ENCODE results near the gene TTC12.

DNA sequence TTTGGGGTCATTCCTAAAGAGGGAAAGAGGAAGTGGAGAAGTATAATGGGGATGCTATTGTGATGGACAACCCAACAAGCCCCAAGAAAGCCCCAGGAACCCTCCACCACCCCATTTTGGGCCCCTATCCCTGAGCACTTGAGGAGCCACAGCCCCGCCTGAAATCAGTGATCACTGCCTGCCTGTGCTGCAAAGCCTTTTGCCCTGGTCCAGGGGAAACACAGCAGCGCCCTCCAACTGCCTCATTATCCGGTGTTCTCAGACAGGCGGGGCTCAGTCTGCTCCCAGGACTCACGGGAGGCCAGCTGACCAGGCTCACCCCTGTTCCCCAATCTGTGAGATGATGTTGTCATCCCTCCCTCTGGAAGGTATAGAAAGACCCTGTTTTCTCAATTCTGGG, 44.7 kb upstream of the TTC12 start:
- TF ChIP-seq ZNF724P (CRISPR knock-in tag; IDR thresholded peaks at IDR 0.05; ENCODE audit: borderline replicate concordance) (no peak), HMG20A (CRISPR knock-in tag; IDR thresholded peaks at IDR 0.05; ENCODE audit: borderline replicate concordance) (no peak)

Measured in HepG2 (cell line).